GM21717 (cell line): ENCODE measurements around the gene MOCS1.

Source experiments
- ATAC-seq: cut with Tn5 transposase; IDR thresholded peaks from one replicate; pipeline ENCODE4 v1.9.1; 2021; ENCODE audit warnings: mild to moderate bottlenecking, moderate library complexity; ENCODE audit not compliant: unreplicated experiment

The MOCS1 gene

GRCh38 chr6:39950125-39950720 lies 16.0 kb upstream of the MOCS1 start:
- no peak for ATAC-seq

- ATAC-seq = no peak
These were observed 14.0 kb upstream of the MOCS1 start for GRCh38 chr6:39948199-39948791.

GRCh38 chr6:39947611-39948068 lies 13.4 kb upstream of the MOCS1 start:
- no peak for ATAC-seq

GRCh38 chr6:39945626-39946025 lies 11.4 kb upstream of the MOCS1 start:
- no peak for ATAC-seq

GRCh38 chr6:39942903-39943580 lies 8.8 kb upstream of the MOCS1 start:
- no peak for ATAC-seq

GRCh38 chr6:39941820-39942219 lies 7.6 kb upstream of the MOCS1 start:
- no peak for ATAC-seq

- ATAC-seq = no peak
These were observed 6.9 kb upstream of the MOCS1 start for GRCh38 chr6:39941138-39941537.

GRCh38 chr6:39938773-39939654 lies 4.8 kb upstream of the MOCS1 start:
- ATAC-seq = no peak

- ATAC-seq = no peak
These were observed 3.5 kb upstream of the MOCS1 start for GRCh38 chr6:39937686-39938333.

- no peak for ATAC-seq
These were observed 2.6 kb upstream of the MOCS1 start for GRCh38 chr6:39936857-39937256.

GRCh38 chr6:39935241-39935640 lies 979 bp upstream of the MOCS1 start:
- ATAC-seq = no peak

- ATAC-seq = no peak
These were observed 562 bp downstream of the MOCS1 start for GRCh38 chr6:39933669-39934130.

GRCh38 chr6:39932386-39932910 lies 1.8 kb downstream of the MOCS1 start:
- no peak for ATAC-seq

- ATAC-seq = no peak
These were observed 2.7 kb downstream of the MOCS1 start for GRCh38 chr6:39931607-39932006.

GRCh38 chr6:39930540-39930939 lies 3.7 kb downstream of the MOCS1 start:
- no peak for ATAC-seq

- ATAC-seq = no peak
These were observed 4.4 kb downstream of the MOCS1 start for GRCh38 chr6:39929733-39930461.

- no peak for ATAC-seq
These were observed 5.1 kb downstream of the MOCS1 start for GRCh38 chr6:39929039-39929732.

- ATAC-seq = no peak
These were observed 7.1 kb downstream of the MOCS1 start for GRCh38 chr6:39927159-39927558.

- no peak for ATAC-seq
These were observed 7.6 kb downstream of the MOCS1 start for GRCh38 chr6:39926668-39927067.
